ENCODE results near the gene PROCA1. TPM values are rescaled to one million over a fixed set of nuclear protein-coding genes. Genes with fewer than 3 reads are reported as not detected.
A peak's percentile ranks its signal among the peaks of the same experiment; 100 is the strongest.

Gene PROCA1
- total RNA-seq, 1 experiment from 2014 or later, result 1.1 TPM

- ChIA-PET CTCF (interaction anchor here (0.5 to 15.1 kb wide), 18 partner anchors 11 to 326 kb away, joined by 3 to 365 read pairs (median 3); partner anchors contain the start of genes NEK8, PHF12 and TLCD1), POLR2A (interaction anchor here (0.6 to 17.3 kb wide), 13 partner anchors 9 to 198 kb away, joined by 3 to 1135 read pairs (median 6); partner anchors contain the start of genes NEK8, RPL23A, TLCD1 and TRAF4)
- TF ChIP-seq, protein P1, sequence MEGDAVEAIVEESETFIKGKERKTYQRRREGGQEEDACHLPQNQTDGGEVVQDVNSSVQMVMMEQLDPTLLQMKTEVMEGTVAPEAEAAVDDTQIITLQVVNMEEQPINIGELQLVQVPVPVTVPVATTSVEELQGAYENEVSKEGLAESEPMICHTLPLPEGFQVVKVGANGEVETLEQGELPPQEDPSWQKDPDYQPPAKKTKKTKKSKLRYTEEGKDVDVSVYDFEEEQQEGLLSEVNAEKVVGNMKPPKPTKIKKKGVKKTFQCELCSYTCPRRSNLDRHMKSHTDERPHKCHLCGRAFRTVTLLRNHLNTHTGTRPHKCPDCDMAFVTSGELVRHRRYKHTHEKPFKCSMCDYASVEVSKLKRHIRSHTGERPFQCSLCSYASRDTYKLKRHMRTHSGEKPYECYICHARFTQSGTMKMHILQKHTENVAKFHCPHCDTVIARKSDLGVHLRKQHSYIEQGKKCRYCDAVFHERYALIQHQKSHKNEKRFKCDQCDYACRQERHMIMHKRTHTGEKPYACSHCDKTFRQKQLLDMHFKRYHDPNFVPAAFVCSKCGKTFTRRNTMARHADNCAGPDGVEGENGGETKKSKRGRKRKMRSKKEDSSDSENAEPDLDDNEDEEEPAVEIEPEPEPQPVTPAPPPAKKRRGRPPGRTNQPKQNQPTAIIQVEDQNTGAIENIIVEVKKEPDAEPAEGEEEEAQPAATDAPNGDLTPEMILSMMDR (IDR thresholded peaks at IDR 0.05; ENCODE audit: unreplicated experiment), result no peak
- BruUV-seq (replicated peaks), result no TSS peak
- no peak overlapping the region for H3K4me3 Mint-ChIP-seq (ENCODE audit: unreplicated experiment)
- no peak for DNase-seq (ENCODE audit: unreplicated experiment)
- intact Hi-C loops (cut with micrococcal nuclease), result no loop called here
- H3K27ac Mint-ChIP-seq (ENCODE audit: low read depth, unreplicated experiment), result no peak overlapping the region
- H3K9me3 Mint-ChIP-seq (ENCODE audit: unreplicated experiment), result no peaks in the 10 kb centered on the region
- peaks cover 16% of the 10 kb centered on the region for H3K4me1 Mint-ChIP-seq (ENCODE audit: insufficient read depth, unreplicated experiment)
- no peaks in the 10 kb centered on the region for H3K27me3 Mint-ChIP-seq (ENCODE audit: insufficient read depth, unreplicated experiment)
- H3K36me3 Mint-ChIP-seq (ENCODE audit: insufficient read depth, unreplicated experiment), result peaks cover 80% of the 10 kb centered on the region
Observed at GRCh38 chr17:28751600-28752366, 40.1 kb upstream of the PROCA1 start.

DNA sequence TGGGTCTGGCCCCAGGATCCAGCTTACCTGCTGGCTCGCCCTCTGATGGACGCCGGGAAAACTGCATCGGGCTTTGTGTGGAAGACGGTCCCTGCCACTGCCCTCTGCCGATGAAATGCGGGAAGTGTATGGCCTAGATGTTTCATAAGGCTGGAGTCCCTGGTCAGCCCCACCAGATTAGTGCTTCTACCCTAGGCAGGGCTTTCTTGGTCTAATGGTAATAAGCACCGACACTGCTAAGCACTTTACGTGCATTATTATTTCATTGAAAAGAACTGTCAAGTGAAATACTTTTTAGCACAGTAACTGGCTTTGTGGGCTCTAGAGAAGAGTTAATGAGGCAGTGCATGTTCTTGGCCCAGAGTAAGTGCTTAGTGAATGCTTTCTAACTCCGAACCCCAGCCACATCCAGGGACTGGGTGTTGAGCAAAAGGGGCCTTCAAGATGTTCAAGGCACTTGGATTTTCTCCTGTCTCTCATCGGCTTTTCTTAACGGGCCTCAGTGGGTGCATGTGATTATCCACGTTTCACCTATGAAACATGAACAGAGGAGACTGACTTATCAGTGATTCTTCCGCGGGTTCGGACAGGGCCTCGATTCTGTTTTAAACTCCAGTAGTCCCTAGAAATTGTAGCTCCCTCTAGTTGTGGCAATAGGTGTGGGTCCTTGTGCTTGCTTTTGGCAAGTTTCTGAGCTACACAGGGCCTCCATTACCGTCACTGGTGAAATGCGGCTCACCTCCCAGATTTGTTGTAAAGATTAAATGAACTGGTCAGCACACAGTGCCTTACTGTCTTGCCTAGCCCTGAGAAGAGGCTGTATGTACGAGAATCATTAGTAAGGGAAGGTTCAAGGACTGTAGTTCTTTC is 38.7 kb upstream of the PROCA1 start:
- Mint-ChIP-seq H3K4me1 (ENCODE audit: insufficient read depth, unreplicated experiment) (peaks cover 13% of the 10 kb centered on the region), H3K27ac (ENCODE audit: low read depth, unreplicated experiment) (no peak overlapping the region), H3K27me3 (ENCODE audit: insufficient read depth, unreplicated experiment) (no peaks in the 10 kb centered on the region), H3K4me3 (ENCODE audit: unreplicated experiment) (no peak overlapping the region), H3K36me3 (ENCODE audit: insufficient read depth, unreplicated experiment) (peaks cover 86% of the 10 kb centered on the region), H3K9me3 (ENCODE audit: unreplicated experiment) (no peaks in the 10 kb centered on the region)
- BruUV-seq (replicated peaks), result TSS peak; percentile 26
- intact Hi-C loops (cut with micrococcal nuclease), result loop anchor here (1.0 kb wide), 1 partner anchor 23 kb away; no protein-coding TSS in a partner anchor
- CTCF ChIA-PET, result interaction anchor here (0.5 to 15.1 kb wide), 22 partner anchors 10 to 327 kb away, joined by 3 to 365 read pairs (median 4); partner anchors contain the start of genes NEK8, RPL23A and TLCD1
- TF ChIP-seq, protein P1 (IDR thresholded peaks at IDR 0.05; ENCODE audit: unreplicated experiment), result peak; percentile 99
- POLR2A ChIA-PET, result interaction anchor here (0.6 to 17.3 kb wide), 14 partner anchors 11 to 201 kb away, joined by 3 to 1135 read pairs (median 4); partner anchors contain the start of genes FAM222B, NEK8, PHF12 and RPL23A
- DNase-seq (ENCODE audit: unreplicated experiment), result peak; percentile 94

- no peaks in the 10 kb centered on the region for H3K9me3 Mint-ChIP-seq (ENCODE audit: unreplicated experiment)
- TF ChIP-seq, protein P1 (IDR thresholded peaks at IDR 0.05; ENCODE audit: unreplicated experiment), result no peak
- H3K4me1 Mint-ChIP-seq (ENCODE audit: insufficient read depth, unreplicated experiment), result peaks cover 13% of the 10 kb centered on the region
- intact Hi-C loops (cut with micrococcal nuclease), result loop anchor here (1.0 kb wide), 1 partner anchor 22 kb away; no protein-coding TSS in a partner anchor
- POLR2A ChIA-PET, result interaction anchor here (0.8 to 17.3 kb wide), 9 partner anchors 19 to 202 kb away, joined by 3 to 1135 read pairs (median 5); partner anchors contain the start of genes FAM222B, FLOT2, NEK8 and PHF12
- H3K27me3 Mint-ChIP-seq (ENCODE audit: insufficient read depth, unreplicated experiment), result no peaks in the 10 kb centered on the region
- H3K4me3 Mint-ChIP-seq (ENCODE audit: unreplicated experiment), result no peak overlapping the region
- CTCF ChIA-PET, result interaction anchor here (0.6 to 15.1 kb wide), 12 partner anchors 9 to 174 kb away, joined by 3 to 365 read pairs (median 4); partner anchors contain the start of genes NEK8, RPL23A and TLCD1
- no peak overlapping the region for H3K27ac Mint-ChIP-seq (ENCODE audit: low read depth, unreplicated experiment)
- peaks cover 88% of the 10 kb centered on the region for H3K36me3 Mint-ChIP-seq (ENCODE audit: insufficient read depth, unreplicated experiment)
- no peak for DNase-seq (ENCODE audit: unreplicated experiment)
- no TSS peak for BruUV-seq (replicated peaks)
Observed at GRCh38 chr17:28749516-28750177, 38.0 kb upstream of the PROCA1 start.

All from MCF 10A (cell line).